GM12801 (cell line): ENCODE results near the gene CFDP1.

Source experiments
- TF ChIP-seq, protein P1 (sequence below): IDR thresholded peaks from one replicate; pipeline ENCODE4 v1.5.1; 2011; ENCODE audit warnings: control low read depth; ENCODE audit not compliant: insufficient read length; ENCODE audit errors: extremely low read depth

The CFDP1 gene

DNA sequence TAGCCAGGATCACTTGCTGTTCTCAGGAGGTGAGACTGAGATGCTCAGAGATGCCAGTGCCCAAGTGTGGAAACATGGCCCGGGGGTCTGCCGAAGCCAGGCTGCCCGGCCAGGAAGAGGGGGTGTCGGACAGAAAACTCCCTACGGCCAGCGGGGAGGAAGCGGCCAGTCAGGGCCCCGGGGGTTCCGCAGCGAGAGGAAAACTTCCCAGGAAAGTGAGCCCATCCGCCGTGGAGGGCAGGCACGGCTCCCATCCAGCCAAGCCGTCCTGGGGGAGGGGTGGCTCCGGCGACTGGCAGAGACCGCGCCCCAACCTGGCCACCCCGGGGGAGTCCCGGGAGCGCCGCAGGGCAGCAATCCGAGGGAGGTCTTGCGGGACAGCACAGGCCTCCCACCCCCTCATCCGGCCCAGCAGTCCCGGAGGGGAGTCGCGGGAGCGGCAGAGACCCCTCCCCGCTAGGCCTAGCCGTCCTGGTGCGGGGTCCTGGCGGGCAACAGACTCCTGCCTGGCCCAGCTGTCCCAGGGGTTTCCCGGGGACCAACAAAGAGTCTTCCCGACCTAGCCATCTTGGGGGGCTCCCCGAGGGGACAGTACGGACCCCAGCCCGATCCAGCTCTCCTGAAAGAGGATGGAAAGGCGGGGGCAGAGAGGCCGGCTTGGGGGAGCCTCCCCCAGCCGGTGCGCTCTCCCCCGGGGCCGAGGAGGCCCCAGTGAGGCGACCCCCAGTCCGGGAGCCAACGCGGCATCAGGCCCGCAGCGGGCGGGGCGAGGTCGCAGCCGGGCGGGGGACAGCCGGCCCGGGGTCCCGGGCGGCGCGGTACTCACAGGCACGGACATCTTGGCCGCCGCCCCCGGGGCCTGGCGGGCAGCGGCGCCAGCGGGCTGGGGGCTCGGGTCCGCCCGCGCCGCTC is 168.0 kb downstream of the CFDP1 start:
- TF ChIP-seq, protein P1, sequence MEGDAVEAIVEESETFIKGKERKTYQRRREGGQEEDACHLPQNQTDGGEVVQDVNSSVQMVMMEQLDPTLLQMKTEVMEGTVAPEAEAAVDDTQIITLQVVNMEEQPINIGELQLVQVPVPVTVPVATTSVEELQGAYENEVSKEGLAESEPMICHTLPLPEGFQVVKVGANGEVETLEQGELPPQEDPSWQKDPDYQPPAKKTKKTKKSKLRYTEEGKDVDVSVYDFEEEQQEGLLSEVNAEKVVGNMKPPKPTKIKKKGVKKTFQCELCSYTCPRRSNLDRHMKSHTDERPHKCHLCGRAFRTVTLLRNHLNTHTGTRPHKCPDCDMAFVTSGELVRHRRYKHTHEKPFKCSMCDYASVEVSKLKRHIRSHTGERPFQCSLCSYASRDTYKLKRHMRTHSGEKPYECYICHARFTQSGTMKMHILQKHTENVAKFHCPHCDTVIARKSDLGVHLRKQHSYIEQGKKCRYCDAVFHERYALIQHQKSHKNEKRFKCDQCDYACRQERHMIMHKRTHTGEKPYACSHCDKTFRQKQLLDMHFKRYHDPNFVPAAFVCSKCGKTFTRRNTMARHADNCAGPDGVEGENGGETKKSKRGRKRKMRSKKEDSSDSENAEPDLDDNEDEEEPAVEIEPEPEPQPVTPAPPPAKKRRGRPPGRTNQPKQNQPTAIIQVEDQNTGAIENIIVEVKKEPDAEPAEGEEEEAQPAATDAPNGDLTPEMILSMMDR, result no peak

DNA sequence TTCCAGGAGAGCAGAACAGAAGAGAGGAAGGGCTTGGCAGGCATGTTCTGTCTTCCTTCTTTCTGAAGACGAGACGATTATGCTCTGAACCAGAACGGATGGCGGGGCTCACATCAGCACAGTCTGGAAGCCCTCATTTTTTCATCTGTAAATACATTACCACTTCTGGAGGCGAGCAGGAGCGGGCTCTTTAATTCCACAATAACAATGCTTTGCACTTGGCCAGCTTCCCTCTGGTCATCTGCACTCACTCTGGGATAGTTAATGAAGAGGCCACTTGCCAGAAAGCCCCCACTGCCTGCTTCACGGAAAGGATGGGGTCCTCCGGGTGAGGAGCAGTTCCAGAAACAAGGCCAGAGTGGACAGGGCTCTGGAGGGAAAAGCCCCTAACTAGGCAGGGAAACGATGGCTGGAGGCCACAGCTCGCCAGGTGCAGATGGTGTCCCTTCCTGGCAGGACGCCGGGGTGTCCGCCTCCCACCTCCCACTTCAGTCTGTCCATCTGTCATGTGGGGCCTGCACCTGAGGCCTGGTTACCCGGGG is 168.8 kb downstream of the CFDP1 start:
- TF ChIP-seq, protein P1, result no peak

DNA sequence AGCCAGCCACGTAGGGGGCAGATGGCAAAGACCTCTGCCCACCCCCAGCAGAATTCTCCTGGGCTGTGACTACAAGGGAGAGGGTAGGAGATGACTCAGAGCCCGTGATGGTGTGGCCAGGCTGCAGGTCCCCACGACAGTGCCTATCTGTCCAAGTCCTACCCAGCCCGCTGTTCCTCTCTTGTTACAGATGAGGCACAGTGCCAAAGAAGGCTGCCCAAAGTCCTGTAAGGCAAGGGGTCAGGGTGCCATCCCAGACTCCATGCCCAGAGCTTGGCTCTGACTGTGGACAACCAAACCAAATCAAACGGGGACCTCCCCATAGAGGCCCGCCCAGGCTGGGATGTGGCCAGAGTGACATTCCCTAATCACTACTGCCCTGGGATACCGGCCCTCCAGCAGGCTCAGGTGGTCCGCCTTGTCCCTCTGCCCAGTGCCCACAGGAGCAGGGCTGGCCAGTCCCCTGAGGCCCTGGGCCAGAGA is 169.3 kb downstream of the CFDP1 start:
- TF ChIP-seq, protein P1, result no peak

DNA sequence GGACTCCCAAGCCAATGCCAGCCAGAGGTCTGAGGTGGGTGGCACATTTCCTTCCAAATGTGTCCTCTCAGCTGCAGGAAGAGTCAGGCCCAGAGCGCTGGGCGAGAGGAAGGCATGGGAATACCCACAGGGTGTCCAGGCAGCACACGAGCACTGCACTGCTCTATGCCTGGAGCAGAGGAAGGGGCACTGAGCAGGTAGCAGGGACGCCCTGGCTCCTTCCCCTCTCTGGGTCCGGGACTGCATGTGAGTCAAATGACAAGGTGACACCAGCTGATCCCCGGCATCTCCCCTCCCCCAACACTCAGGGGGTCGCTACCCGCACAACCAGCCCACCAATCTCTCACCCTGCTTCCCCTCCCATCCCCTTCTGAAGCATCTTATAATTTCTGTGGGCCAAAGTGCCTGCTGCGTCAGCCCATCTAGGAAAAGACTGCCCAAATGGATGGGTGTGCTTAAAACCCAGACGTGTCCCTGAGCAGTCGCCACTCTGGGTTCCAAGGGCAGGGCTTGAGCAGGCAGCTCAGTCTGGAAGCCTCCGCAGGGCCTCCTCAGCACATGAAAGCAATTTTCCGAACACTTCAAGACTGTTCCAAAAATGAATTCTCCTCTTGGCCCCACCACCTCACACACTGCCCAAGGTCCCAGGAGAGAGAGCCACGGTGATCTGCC is 169.9 kb downstream of the CFDP1 start:
- TF ChIP-seq, protein P1, result no peak

DNA sequence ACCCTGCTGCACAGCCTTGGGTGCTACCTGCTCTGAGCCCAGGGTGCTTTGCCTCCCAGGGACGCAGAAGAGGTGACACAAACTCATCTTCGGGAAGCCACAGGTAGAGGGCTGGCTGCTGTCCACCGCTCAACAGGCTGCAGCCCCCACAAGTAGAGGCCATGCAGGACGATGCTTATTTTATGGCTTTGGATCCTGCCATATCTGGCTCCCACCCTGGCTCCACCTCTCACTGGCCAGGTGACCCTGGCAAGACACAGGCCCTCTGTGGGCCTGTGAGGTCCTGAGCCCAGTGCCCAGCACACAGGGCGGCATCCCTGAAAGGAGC is 170.5 kb downstream of the CFDP1 start:
- TF ChIP-seq, protein P1, result no peak

DNA sequence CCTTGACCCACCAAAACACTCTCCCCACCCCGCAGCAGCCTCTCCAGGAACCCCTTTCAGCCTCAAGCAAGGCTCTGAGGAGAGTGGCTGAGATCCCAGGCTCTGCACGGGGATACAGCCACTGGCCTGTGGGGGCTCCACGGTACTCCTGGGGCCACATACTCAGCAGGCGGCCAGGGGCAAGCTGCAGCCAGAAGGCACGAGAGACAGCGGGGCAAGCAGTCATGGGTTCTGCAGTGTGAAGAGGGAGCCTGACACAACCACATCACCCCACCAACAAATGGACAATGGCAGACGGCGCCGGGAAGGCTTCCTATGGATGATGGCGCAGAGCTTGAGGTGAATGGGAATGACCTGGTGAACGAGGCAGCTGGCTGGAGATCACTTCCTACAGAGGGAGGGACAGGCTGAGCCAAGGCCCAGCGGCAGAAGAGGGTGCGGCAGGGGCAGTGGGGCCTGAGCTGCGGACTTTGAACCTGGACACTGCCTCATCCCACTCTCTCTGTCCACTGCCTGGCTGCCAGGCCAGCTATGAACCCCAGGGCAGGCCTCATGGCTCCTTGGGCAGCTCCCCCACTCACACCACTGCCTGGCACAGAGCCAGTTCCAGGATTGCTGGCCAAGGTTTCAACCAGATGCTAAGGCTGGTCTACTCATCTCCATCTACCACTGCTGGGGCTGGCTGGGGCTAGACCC is 171.1 kb downstream of the CFDP1 start:
- TF ChIP-seq, protein P1, result no peak

DNA sequence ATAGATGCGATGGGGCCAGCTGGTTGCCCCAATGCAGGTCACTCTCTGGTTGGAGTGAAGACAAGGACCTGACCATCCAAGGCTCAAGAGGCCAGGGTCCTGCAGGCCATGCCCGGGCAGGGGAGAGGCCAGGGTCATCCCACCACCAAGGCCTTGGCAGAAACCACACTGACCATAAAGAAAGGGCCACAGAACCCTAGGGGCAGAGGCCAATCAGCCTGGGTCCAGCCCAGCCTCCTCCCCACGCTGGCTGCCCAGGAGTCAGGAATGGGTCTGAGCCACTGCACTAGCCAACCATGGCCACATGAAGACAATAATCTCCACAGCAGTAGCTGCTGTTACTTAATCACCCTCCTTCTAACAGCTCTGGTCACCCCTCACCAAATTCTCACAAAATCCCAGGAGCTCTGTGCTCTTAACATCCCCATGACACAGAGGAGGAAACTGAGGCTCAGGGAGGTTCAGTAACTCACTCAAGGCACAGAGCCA is 171.7 kb downstream of the CFDP1 start:
- TF ChIP-seq, protein P1, result no peak
